MM.1S (cell line): ENCODE data around the gene SLC12A6.
A peak's percentile ranks its signal among the peaks of the same experiment; 100 is the strongest.

Experiments used
- DNase-seq: peaks from one replicate; pipeline ENCODE4 v3.0.0-alpha.2; 2015
- H2AFZ ChIP-seq: fragments of 300-600 bp; sonication (generic); 2 replicates; pipeline ENCODE4 v1.6.0; 2016; ENCODE audit warnings: antibody characterized with exemption, low read length
- H3F3A ChIP-seq: fragments of 300-600 bp; sonication (generic); 2 replicates; pipeline ENCODE4 v1.6.1; 2016; ENCODE audit warnings: mild to moderate bottlenecking, antibody characterized with exemption, low read length, moderate library complexity, mixed read lengths; ENCODE audit not compliant: insufficient read depth
- H3K27ac ChIP-seq: fragments of 300-600 bp; sonication (generic); 2 replicates; pipeline ENCODE4 v1.5.1; 2016; ENCODE audit warnings: mild to moderate bottlenecking, low read length
- H3K27me3 ChIP-seq: fragments of 300-600 bp; sonication (generic); replicated peaks from 2 replicates; pipeline ENCODE4 v1.6.0; 2016; ENCODE audit warnings: low read length; ENCODE audit not compliant: insufficient read depth
- H3K36me3 ChIP-seq: fragments of 300-600 bp; sonication (generic); replicated peaks from 2 replicates; pipeline ENCODE4 v1.6.1; 2016; ENCODE audit warnings: mild to moderate bottlenecking, low read length, mixed read lengths; ENCODE audit not compliant: insufficient read depth
- H3K4me1 ChIP-seq: fragments of 300-600 bp; sonication (generic); 2 replicates; pipeline ENCODE4 v1.6.1; 2016; ENCODE audit warnings: low read length, mixed read lengths
- H3K4me2 ChIP-seq: fragments of 300-600 bp; sonication (generic); 2 replicates; pipeline ENCODE4 v1.6.0; 2016; ENCODE audit warnings: low read depth, low read length
- H3K4me3 ChIP-seq: fragments of 300-600 bp; sonication (generic); 2 replicates; pipeline ENCODE4 v1.5.1; 2016; ENCODE audit warnings: low read length, mixed read lengths
- H3K79me2 ChIP-seq: fragments of 300-600 bp; sonication (generic); 2 replicates; pipeline ENCODE4 v1.6.1; 2016; ENCODE audit warnings: mixed run types, low read length, mixed read lengths
- H3K9ac ChIP-seq: fragments of 300-600 bp; sonication (generic); 2 replicates; pipeline ENCODE4 v1.6.1; 2016; ENCODE audit warnings: low read length, mixed read lengths
- H3K9me2 ChIP-seq: fragments of 300-600 bp; sonication (generic); replicated peaks from 2 replicates; pipeline ENCODE4 v1.6.1; 2016; ENCODE audit warnings: mild to moderate bottlenecking, low read length, mixed read lengths; ENCODE audit not compliant: insufficient read depth
- H3K9me3 ChIP-seq: fragments of 300-600 bp; sonication (generic); replicated peaks from 2 replicates; pipeline ENCODE4 v1.6.1; 2016; ENCODE audit warnings: mild to moderate bottlenecking, low read length, mixed read lengths; ENCODE audit not compliant: insufficient read depth
- H4K20me1 ChIP-seq: fragments of 300-600 bp; sonication (generic); 2 replicates; pipeline ENCODE4 v1.6.1; 2016; ENCODE audit warnings: mild to moderate bottlenecking, low read length, moderate library complexity, mixed read lengths; ENCODE audit not compliant: insufficient read depth
- CTCF ChIP-seq: fragments of 300-600 bp; sonication (generic); IDR thresholded peaks from 2 replicates; pipeline ENCODE4 v1.5.1; 2016; ENCODE audit warnings: antibody characterized with exemption, low read length, mixed read lengths
- EZH2 ChIP-seq: fragments of 300-600 bp; sonication (generic); optimal IDR thresholded peaks from 2 replicates; pipeline ENCODE3; 2017; ENCODE audit warnings: low read depth, mild to moderate bottlenecking, antibody characterized with exemption, low read length, mixed read lengths
- EZH2phosphoT487 ChIP-seq: fragments of 300-600 bp; sonication (generic); IDR thresholded peaks from 2 replicates; pipeline ENCODE4 v1.6.1; 2018; ENCODE audit warnings: antibody characterized with exemption, low read length

The SLC12A6 gene

GRCh38 chr15:34336231-34336990 lies 1.2 kb downstream of the SLC12A6 start:
- no peak for TF ChIP-seq CTCF
- TF ChIP-seq EZH2 = no peak
- no peak for TF ChIP-seq EZH2phosphoT487
- no peaks in the 10 kb centered on the region for H3K27me3 ChIP-seq
- H3F3A ChIP-seq = peaks cover 47% of the 10 kb centered on the region
- H3K4me1 ChIP-seq = peaks cover 10% of the 10 kb centered on the region
- peak overlapping the region; percentile 87 for H3K4me3 ChIP-seq
- H3K9me2 ChIP-seq = no peaks in the 10 kb centered on the region
- H3K9me3 ChIP-seq = no peaks in the 10 kb centered on the region
- H3K9ac ChIP-seq = peak overlapping the region; percentile 83
- peaks cover 75% of the 10 kb centered on the region for H3K79me2 ChIP-seq
- peak; percentile 37 for DNase-seq
- H3K4me2 ChIP-seq = peak overlapping the region; percentile 92
- no peaks in the 10 kb centered on the region; the same call in 1 of the 2 replicates for H3K36me3 ChIP-seq
- H4K20me1 ChIP-seq = no peaks in the 10 kb centered on the region
- H2AFZ ChIP-seq = peak overlapping the region; percentile 65
- peak overlapping the region; percentile 80; the same call in 1 of the 2 replicates for H3K27ac ChIP-seq

- no peaks in the 10 kb centered on the region for H3K9me2 ChIP-seq
- peaks cover 47% of the 10 kb centered on the region for H3F3A ChIP-seq
- H2AFZ ChIP-seq = no peak overlapping the region; the same call in 1 of the 2 replicates
These were observed 2.2 kb downstream of the SLC12A6 start for GRCh38 chr15:34335176-34336032.

GRCh38 chr15:34334672-34335071 lies 2.9 kb downstream of the SLC12A6 start:
- no peaks in the 10 kb centered on the region for H3K9me3 ChIP-seq
- 0 out of 2 replicates have a peak overlapping the region, but pooled peaks have one; percentile 3 for H2AFZ ChIP-seq
- no peaks in the 10 kb centered on the region for H3K9me2 ChIP-seq
- H3K79me2 ChIP-seq = peaks cover 74% of the 10 kb centered on the region
- H3K27me3 ChIP-seq = no peaks in the 10 kb centered on the region
- H3K9ac ChIP-seq = peak overlapping the region; percentile 83
- H3K36me3 ChIP-seq = no peaks in the 10 kb centered on the region
- peak overlapping the region; percentile 87 for H3K4me3 ChIP-seq
- H3K27ac ChIP-seq = peak overlapping the region; percentile 80
- peaks cover 17% of the 10 kb centered on the region for H3K4me1 ChIP-seq
- peak overlapping the region; percentile 92 for H3K4me2 ChIP-seq
- H3F3A ChIP-seq = peaks cover 47% of the 10 kb centered on the region
- H4K20me1 ChIP-seq = no peaks in the 10 kb centered on the region
- no peak for TF ChIP-seq EZH2
- no peak for DNase-seq

More at GRCh38 chr15:34335176-34336032, 2.2 kb downstream of the SLC12A6 start:
- DNase-seq = no peak
- Histone ChIP-seq H3K79me2 (peaks cover 73% of the 10 kb centered on the region), H3K9ac (peak overlapping the region; percentile 83), H4K20me1 (no peaks in the 10 kb centered on the region), H3K4me1 (peaks cover 11% of the 10 kb centered on the region), H3K4me2 (peak overlapping the region; percentile 92), H3K4me3 (peak overlapping the region; percentile 87), H3K9me3 (no peaks in the 10 kb centered on the region), H3K27me3 (no peaks in the 10 kb centered on the region), H3K36me3 (no peaks in the 10 kb centered on the region; the same call in 1 of the 2 replicates), H3K27ac (peak overlapping the region; percentile 80)
- TF ChIP-seq EZH2phosphoT487 = no peak
- no peak for TF ChIP-seq EZH2
- no peak for TF ChIP-seq CTCF
